ENCODE data around the gene CDC42SE1.

The CDC42SE1 gene

GRCh38 chr1:151051356-151052009 lies 7.9 kb downstream of the CDC42SE1 start:
- no peak overlapping the region for H3K4me3 ChIP-seq (ENCODE audit: low read depth, low read length)
- H3K27ac ChIP-seq (ENCODE audit: low read depth, low read length) = no peak overlapping the region
- H3K27me3 ChIP-seq (ENCODE audit: control insufficient read depth, insufficient read depth, low read length) = no peaks in the 10 kb centered on the region
- H3K36me3 ChIP-seq (ENCODE audit: control insufficient read depth, insufficient read depth, low read length) = peaks cover 64% of the 10 kb centered on the region
- H3K4me1 ChIP-seq (ENCODE audit: control insufficient read depth, insufficient read depth, low read length) = peaks cover 1% of the 10 kb centered on the region; the same call in 1 of the 2 replicates
- H3K9me3 ChIP-seq (ENCODE audit: control insufficient read depth, insufficient read depth, low read length) = no peaks in the 10 kb centered on the region
- H3K9ac ChIP-seq (ENCODE audit: low read depth, low read length) = no peak overlapping the region

- Histone ChIP-seq H3K27ac (ENCODE audit: low read depth, low read length) (no peak overlapping the region), H3K4me1 (ENCODE audit: control insufficient read depth, insufficient read depth, low read length) (no peaks in the 10 kb centered on the region; the same call in 1 of the 2 replicates), H3K9me3 (ENCODE audit: control insufficient read depth, insufficient read depth, low read length) (no peaks in the 10 kb centered on the region), H3K9ac (ENCODE audit: low read depth, low read length) (no peak overlapping the region), H3K27me3 (ENCODE audit: control insufficient read depth, insufficient read depth, low read length) (no peaks in the 10 kb centered on the region), H3K4me3 (ENCODE audit: low read depth, low read length) (no peak overlapping the region), H3K36me3 (ENCODE audit: control insufficient read depth, insufficient read depth, low read length) (peaks cover 51% of the 10 kb centered on the region)
Measured at GRCh38 chr1:151050051-151050688, 9.3 kb downstream of the CDC42SE1 start.

- H3K27me3 ChIP-seq (ENCODE audit: control insufficient read depth, insufficient read depth, low read length) = no peaks in the 10 kb centered on the region
- H3K9ac ChIP-seq (ENCODE audit: low read depth, low read length) = no peak overlapping the region
- H3K36me3 ChIP-seq (ENCODE audit: control insufficient read depth, insufficient read depth, low read length) = peaks cover 44% of the 10 kb centered on the region
- H3K4me1 ChIP-seq (ENCODE audit: control insufficient read depth, insufficient read depth, low read length) = no peaks in the 10 kb centered on the region; the same call in 1 of the 2 replicates
- H3K27ac ChIP-seq (ENCODE audit: low read depth, low read length) = no peak overlapping the region
- no peak overlapping the region for H3K4me3 ChIP-seq (ENCODE audit: low read depth, low read length)
- no peaks in the 10 kb centered on the region for H3K9me3 ChIP-seq (ENCODE audit: control insufficient read depth, insufficient read depth, low read length)
Measured at GRCh38 chr1:151049458-151049857, 10.0 kb downstream of the CDC42SE1 start.

GRCh38 chr1:151048645-151049032 lies 10.8 kb downstream of the CDC42SE1 start:
- H3K27me3 ChIP-seq (ENCODE audit: control insufficient read depth, insufficient read depth, low read length) = no peaks in the 10 kb centered on the region
- H3K36me3 ChIP-seq (ENCODE audit: control insufficient read depth, insufficient read depth, low read length) = peaks cover 36% of the 10 kb centered on the region
- no peaks in the 10 kb centered on the region; the same call in 1 of the 2 replicates for H3K4me1 ChIP-seq (ENCODE audit: control insufficient read depth, insufficient read depth, low read length)
- H3K9me3 ChIP-seq (ENCODE audit: control insufficient read depth, insufficient read depth, low read length) = no peaks in the 10 kb centered on the region
- H3K9ac ChIP-seq (ENCODE audit: low read depth, low read length) = no peak overlapping the region
- peak overlapping the region; percentile 86 for H3K4me3 ChIP-seq (ENCODE audit: low read depth, low read length)
- H3K27ac ChIP-seq (ENCODE audit: low read depth, low read length) = no peak overlapping the region

GRCh38 chr1:151047925-151048644 lies 11.3 kb downstream of the CDC42SE1 start:
- no peaks in the 10 kb centered on the region for H3K27me3 ChIP-seq (ENCODE audit: control insufficient read depth, insufficient read depth, low read length)
- peak overlapping the region; percentile 86 for H3K4me3 ChIP-seq (ENCODE audit: low read depth, low read length)
- H3K36me3 ChIP-seq (ENCODE audit: control insufficient read depth, insufficient read depth, low read length) = peaks cover 30% of the 10 kb centered on the region
- peak overlapping the region; percentile 87 for H3K27ac ChIP-seq (ENCODE audit: low read depth, low read length)
- H3K4me1 ChIP-seq (ENCODE audit: control insufficient read depth, insufficient read depth, low read length) = no peaks in the 10 kb centered on the region; the same call in 1 of the 2 replicates
- peak overlapping the region; percentile 92 for H3K9ac ChIP-seq (ENCODE audit: low read depth, low read length)
- no peaks in the 10 kb centered on the region for H3K9me3 ChIP-seq (ENCODE audit: control insufficient read depth, insufficient read depth, low read length)

- peak within 1 kb of the TSS; percentile 86 for H3K4me3 ChIP-seq (ENCODE audit: low read depth, low read length)
- H3K9ac ChIP-seq (ENCODE audit: low read depth, low read length) = peak within 1 kb of the TSS; percentile 92
- peaks cover 25% of the 10 kb centered on the region for H3K36me3 ChIP-seq (ENCODE audit: control insufficient read depth, insufficient read depth, low read length)
- H3K4me1 ChIP-seq (ENCODE audit: control insufficient read depth, insufficient read depth, low read length) = no peaks in the 10 kb centered on the region; the same call in 1 of the 2 replicates
- no peaks in the 10 kb centered on the region for H3K27me3 ChIP-seq (ENCODE audit: control insufficient read depth, insufficient read depth, low read length)
- H3K27ac ChIP-seq (ENCODE audit: low read depth, low read length) = peak within 1 kb of the TSS; percentile 87
- H3K9me3 ChIP-seq (ENCODE audit: control insufficient read depth, insufficient read depth, low read length) = no peaks in the 10 kb centered on the region
Measured at GRCh38 chr1:151047591-151047924, 11.9 kb downstream of the CDC42SE1 start, which contains the start of gene C1orf56. Gene C1orf56, plus strand, starts transcription at chr1:151047751. Its CDS starts 97 bp downstream, at chr1:151047848.

GRCh38 chr1:151043163-151043562 lies 16.3 kb downstream of the CDC42SE1 start:
- Histone ChIP-seq H3K27ac (ENCODE audit: low read depth, low read length) (no peak overlapping the region), H3K36me3 (ENCODE audit: control insufficient read depth, insufficient read depth, low read length) (no peaks in the 10 kb centered on the region), H3K27me3 (ENCODE audit: control insufficient read depth, insufficient read depth, low read length) (no peaks in the 10 kb centered on the region), H3K4me1 (ENCODE audit: control insufficient read depth, insufficient read depth, low read length) (no peaks in the 10 kb centered on the region; the same call in 1 of the 2 replicates), H3K9me3 (ENCODE audit: control insufficient read depth, insufficient read depth, low read length) (no peaks in the 10 kb centered on the region), H3K9ac (ENCODE audit: low read depth, low read length) (no peak overlapping the region), H3K4me3 (ENCODE audit: low read depth, low read length) (no peak overlapping the region)

- H3K27me3 ChIP-seq (ENCODE audit: control insufficient read depth, insufficient read depth, low read length) = no peaks in the 10 kb centered on the region
- peaks cover 7% of the 10 kb centered on the region for H3K4me1 ChIP-seq (ENCODE audit: control insufficient read depth, insufficient read depth, low read length)
- no peak overlapping the region for H3K4me3 ChIP-seq (ENCODE audit: low read depth, low read length)
- no peaks in the 10 kb centered on the region for H3K9me3 ChIP-seq (ENCODE audit: control insufficient read depth, insufficient read depth, low read length)
- peaks cover 2% of the 10 kb centered on the region for H3K36me3 ChIP-seq (ENCODE audit: control insufficient read depth, insufficient read depth, low read length)
- no peak overlapping the region for H3K9ac ChIP-seq (ENCODE audit: low read depth, low read length)
- no peak overlapping the region for H3K27ac ChIP-seq (ENCODE audit: low read depth, low read length)
Measured at GRCh38 chr1:151039521-151039920, 19.9 kb downstream of the CDC42SE1 start.

- H3K4me3 ChIP-seq (ENCODE audit: low read depth, low read length) = no peak overlapping the region
- H3K9ac ChIP-seq (ENCODE audit: low read depth, low read length) = no peak overlapping the region
- H3K4me1 ChIP-seq (ENCODE audit: control insufficient read depth, insufficient read depth, low read length) = peaks cover 7% of the 10 kb centered on the region
- peaks cover 12% of the 10 kb centered on the region for H3K36me3 ChIP-seq (ENCODE audit: control insufficient read depth, insufficient read depth, low read length)
- H3K9me3 ChIP-seq (ENCODE audit: control insufficient read depth, insufficient read depth, low read length) = no peaks in the 10 kb centered on the region
- H3K27ac ChIP-seq (ENCODE audit: low read depth, low read length) = peak overlapping the region; percentile 39
- H3K27me3 ChIP-seq (ENCODE audit: control insufficient read depth, insufficient read depth, low read length) = no peaks in the 10 kb centered on the region
Measured at GRCh38 chr1:151037032-151037431, 22.4 kb downstream of the CDC42SE1 start.

- Histone ChIP-seq H3K9ac (ENCODE audit: low read depth, low read length) (no peak within 1 kb of the TSS), H3K4me1 (ENCODE audit: control insufficient read depth, insufficient read depth, low read length) (peaks cover 7% of the 10 kb centered on the region), H3K36me3 (ENCODE audit: control insufficient read depth, insufficient read depth, low read length) (peaks cover 17% of the 10 kb centered on the region), H3K27me3 (ENCODE audit: control insufficient read depth, insufficient read depth, low read length) (no peaks in the 10 kb centered on the region), H3K27ac (ENCODE audit: low read depth, low read length) (peak within 1 kb of the TSS; percentile 39), H3K9me3 (ENCODE audit: control insufficient read depth, insufficient read depth, low read length) (no peaks in the 10 kb centered on the region), H3K4me3 (ENCODE audit: low read depth, low read length) (peak within 1 kb of the TSS; percentile 30; the same call in 1 of the 2 replicates)
Measured at GRCh38 chr1:151036356-151036755, 23.1 kb downstream of the CDC42SE1 start, which contains the start of gene BNIPL. Gene BNIPL, plus strand, starts transcription at chr1:151036586. Its CDS starts 140 bp downstream, at chr1:151036726.

GRCh38 chr1:151035167-151035566 lies 24.3 kb downstream of the CDC42SE1 start:
- no peak overlapping the region for H3K27ac ChIP-seq (ENCODE audit: low read depth, low read length)
- no peaks in the 10 kb centered on the region for H3K27me3 ChIP-seq (ENCODE audit: control insufficient read depth, insufficient read depth, low read length)
- peaks cover 7% of the 10 kb centered on the region for H3K4me1 ChIP-seq (ENCODE audit: control insufficient read depth, insufficient read depth, low read length)
- no peak overlapping the region for H3K4me3 ChIP-seq (ENCODE audit: low read depth, low read length)
- no peak overlapping the region for H3K9ac ChIP-seq (ENCODE audit: low read depth, low read length)
- no peaks in the 10 kb centered on the region for H3K9me3 ChIP-seq (ENCODE audit: control insufficient read depth, insufficient read depth, low read length)
- peaks cover 26% of the 10 kb centered on the region for H3K36me3 ChIP-seq (ENCODE audit: control insufficient read depth, insufficient read depth, low read length)
